Stimulated activated CD8-positive, alpha-beta memory T cell treated with anti-CD3 and anti-CD28 coated beads, Interleukin-7, amount 100 ng/mL, for 1 hour (primary cell): ENCODE measurements around the gene BAIAP2.
"Not testable (repeated sequence)": the region's sequence is repeated elsewhere in the genome, so short reads cannot be mapped to it uniquely, and the experiment has no call there.

ENCODE experiments used
- DNase-seq, 2 donors: peaks; one replicate each; pipeline ENCODE4 v3.0.0-alpha.2; 2020; ENCODE audit warnings: low read depth in 2 of 2

The BAIAP2 gene

DNA sequence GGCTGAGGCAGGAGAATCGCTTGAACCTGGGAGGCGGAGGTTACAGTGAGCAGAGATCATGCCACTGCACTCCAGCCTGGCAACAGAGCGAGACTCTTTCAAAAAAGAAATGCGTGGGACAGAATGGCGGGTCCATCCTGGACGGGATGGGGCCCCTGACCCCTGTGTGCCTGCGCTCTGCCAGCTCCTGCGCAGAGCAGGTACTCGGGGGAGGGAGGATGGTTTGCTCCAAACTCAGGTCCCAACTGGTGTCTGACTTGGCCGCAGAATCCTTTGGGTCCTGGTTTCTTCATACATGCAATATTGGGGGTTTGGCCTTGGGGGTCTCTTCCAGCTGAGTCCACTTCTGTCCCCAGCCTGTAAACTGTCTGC is 33.0 kb upstream of the BAIAP2 start:
- DNase-seq: no peak

DNA sequence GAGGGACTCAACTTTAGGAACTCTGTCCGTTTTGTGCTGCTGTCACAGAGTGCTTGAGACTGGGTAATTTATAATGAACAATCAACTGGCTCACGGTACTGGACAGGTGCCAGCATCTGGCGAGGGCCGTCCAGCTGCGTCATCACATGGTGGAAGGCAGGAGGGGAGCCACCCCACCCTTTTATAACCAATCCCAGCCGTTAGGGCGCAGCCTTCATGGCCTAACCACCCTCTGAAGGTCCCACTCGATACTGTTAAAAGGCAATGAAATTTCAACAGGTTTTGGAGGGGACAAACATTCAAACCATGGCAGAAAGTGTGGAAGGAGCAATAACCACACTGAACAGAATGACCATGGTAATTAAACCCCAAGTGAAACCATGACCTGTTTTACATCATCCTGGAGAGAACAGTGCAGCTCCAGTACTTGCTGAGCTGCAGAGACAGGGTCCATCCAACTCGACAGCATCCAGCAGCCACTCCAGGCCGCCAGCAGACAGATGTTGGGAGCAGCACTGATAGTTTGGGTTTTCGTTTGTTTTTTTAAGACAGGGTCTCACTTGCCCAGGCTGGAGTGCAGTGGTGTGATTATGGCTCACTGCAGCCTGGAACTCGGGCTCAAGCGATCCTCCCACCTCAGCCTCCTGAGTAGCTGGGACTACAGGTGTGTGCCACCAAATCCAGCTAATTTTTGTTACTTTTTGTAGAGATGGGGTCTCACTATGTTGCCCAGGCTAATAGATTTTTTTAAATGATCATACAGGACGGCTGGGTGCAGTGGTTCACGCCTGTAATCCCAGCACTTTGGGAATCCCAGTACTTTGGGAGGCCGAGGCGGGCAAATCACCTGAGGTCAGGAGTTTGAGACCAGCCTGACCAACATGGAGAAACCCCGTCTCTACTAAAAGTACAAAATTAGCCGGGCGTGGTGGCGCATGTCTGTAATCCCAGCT is 32.3 kb upstream of the BAIAP2 start:
- no peak for DNase-seq

DNA sequence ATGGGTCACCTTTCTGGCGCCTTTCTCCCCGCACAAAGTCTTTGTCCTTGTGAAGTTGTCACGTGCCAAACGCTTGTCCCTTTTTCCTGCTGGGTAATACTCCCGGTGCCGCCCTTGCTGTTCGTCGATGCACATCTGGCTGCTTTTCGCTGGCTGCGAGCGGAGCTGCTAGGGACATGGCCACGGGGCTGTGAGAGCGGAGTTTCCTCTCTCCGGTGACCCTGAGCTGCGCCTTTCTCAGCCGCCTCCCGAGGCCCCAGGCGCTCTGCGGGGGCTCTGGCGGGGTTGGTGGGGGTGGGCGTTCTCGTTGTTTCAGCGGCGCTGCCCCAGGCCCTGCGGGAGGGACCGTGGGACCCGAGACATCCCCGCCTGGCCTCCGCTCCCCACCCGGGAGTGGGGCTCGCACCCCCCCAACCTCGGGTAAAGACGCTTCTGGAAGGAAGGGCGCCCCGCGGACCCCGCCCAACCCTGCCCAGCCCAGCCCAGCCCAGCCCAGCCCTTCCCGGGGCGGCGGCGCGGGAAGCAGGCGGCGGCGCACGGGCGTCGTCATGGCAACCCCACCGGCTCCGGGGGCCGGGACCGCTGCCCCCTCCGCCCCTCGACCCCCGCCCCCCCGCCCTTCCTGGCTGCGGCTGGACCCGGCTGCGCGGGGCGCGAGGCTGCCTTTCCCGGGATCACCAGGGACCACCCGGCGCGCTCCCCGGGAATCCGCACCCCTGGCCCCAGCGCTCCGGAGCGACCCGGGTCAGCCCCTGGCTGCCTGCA is 31.1 kb upstream of the BAIAP2 start:
- no peak for DNase-seq

DNA sequence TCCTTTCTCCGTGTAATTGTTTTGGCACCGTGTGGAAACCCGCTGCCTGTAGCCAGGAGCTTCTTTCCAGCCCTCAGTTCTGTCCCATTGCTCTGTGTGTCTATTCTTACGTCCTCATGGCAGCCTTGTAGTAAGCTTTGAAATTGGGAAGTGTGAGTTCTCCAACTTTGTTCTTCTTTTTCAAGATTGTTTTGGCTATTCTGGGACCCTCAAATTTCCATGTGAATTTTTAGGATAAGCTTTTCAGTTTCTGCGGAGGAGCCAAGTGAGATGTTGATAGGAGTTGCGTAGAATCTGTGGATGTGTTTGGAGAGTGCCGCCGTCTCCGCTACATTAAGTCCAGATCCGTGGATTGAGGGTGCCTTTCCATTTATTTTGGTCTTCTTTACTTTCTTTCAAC is 28.1 kb upstream of the BAIAP2 start:
- no peak for DNase-seq

DNA sequence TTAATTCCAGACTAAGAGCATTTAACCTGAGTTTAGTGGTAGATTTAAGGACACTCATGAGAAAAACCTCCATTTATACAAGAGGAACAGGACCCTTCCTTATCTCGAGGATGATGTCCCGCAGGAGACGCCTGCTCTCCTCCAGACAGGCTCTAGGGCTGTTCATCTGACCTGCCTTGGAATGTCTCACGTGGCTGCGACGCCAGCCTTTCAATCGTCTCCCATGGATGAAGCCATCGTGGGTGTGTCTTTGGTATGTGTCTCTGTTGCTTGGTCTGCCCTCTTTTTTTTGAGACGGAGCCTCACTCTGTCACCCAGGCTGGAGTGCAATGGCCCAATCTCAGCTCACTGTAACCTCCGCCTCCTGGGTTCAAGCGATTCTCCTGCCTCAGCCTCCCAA is 26.8 kb upstream of the BAIAP2 start:
- no peak for DNase-seq

DNA sequence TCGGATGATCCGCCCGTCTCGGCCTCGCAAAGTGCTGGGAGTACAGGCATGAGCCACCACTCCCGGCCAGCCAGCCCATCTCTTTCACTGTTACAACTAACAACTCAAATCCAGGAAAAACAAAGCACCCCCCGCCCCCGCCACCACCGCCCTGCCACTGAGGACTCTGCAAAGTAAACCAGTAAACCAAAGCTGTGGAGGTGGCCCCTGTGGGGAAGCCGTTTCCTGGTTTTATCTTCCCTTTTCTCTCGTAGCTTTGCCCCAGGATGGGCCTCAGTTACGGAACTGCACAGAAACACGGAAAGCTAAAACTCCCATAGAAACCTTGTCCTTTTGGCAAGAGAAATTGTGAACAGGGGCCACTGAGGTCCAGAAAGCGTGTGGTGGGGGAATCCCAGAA is 25.8 kb upstream of the BAIAP2 start:
- DNase-seq: no peak

DNA sequence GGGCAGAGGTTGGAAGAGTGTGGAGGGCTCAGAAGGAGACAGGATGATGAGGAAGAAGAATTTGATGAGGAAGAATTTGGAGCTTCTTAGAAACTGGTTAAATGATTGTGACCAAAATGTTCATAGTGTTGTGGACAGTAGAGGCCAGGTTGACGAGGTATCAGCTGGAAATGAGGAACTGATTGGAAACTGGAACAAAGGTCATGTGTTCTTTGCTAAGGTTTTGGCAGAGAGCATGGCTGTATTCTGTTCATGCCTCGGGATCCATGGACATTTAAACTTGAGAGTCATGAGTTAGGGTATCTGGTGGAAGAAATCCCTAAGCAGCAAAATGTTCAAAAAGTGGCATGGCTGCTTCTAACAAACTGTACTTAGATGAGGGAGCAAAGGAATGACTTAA is 24.0 kb upstream of the BAIAP2 start:
- no peak for DNase-seq

DNA sequence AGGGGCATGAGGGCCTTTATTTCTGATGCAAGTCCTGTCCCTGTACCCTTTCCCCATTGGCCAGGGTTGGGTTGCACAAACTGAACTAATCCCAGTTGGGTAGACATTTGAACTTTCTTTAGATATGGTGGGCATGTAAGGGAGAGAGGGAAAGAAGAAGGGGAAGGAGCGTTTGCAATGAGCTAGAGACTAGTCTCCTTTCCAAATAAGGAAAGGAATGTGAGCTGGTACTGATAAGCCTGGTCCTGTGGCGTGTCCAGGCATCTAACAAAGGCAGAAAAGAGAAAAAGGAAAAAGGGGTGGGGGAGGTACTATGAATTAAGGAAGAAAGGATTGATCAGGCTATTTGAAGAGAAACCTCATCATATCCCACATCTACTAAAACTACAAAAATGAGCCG is 23.0 kb upstream of the BAIAP2 start:
- no peak for DNase-seq

DNA sequence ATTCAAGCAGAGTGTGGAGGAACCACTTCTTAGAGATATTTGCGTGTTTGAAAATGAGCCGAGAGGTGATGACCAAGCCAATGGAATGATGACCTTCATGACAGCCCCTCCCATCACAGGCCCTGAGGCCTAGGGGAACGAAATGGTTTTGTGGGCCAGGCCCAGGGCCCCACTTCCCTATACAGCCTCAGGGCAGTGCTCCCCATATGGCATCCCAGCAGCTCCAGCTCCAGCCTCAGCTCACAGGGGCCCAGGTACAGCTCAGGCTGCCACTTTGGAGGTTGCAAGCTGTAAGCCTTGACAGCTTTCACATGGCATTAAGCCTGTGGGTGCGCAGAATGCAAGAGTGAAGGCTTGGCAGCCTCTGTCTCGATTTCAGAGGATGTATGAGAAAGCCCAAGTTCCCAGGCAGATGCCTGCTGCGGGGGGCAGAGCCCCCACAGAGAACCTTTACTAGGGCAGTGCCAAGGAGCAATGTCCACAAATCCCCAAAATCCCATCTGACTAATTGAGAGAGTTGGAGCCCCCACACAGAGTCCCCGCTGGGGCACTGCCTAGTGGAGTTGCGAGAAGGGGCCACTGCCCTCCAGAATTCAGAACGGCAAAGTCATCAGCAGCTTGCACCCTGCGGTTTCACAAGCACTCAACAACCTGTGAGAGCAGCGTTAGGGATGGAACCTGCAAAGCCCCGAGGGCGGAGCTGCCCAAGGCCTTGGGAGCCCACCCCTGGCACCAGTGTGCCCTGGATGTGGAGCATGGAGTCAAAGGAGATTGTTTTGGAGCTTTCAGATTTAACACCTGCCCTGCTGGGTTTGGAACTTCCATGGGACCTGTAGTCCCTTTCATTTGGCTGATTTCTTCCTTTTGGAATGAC is 22.1 kb upstream of the BAIAP2 start:
- DNase-seq: no peak

DNA sequence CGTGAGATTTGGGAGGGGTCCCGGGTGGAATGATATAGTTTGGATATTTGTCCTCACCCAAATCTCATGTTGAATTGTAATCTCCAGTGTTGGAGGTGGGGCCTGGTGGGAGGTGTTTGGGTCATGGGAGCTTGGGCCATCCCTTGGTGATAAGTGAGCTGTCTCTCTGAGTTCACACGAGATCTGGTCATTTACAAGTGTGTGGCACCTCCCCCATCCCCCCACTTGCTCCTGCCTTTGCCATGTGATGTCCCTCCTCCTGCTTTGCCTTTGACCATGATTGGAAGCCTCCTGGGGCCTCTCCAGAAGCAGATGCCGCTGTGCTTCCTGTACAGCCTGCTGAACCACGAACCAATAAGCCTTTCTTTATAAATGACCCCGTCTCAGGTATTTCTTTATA is 21.3 kb upstream of the BAIAP2 start:
- DNase-seq: no peak

DNA sequence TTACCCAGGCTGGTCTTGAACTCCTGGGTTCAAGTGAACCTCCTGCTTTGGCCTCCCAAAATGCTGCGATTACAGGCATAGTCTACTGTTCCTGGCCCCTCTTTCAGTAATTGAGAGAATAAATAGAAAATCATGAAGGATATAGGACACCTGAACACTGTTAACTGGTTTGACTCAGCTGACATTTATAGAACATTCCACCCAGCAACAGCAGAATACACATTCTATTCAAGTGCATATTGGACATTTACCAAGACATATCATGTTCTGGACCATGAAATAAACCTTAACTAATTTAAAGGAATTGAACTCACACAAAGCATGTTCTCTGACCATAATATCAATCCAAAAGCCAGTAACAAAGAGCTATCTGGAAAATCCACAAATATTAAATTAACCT is 19.8 kb upstream of the BAIAP2 start:
- DNase-seq: no peak

DNA sequence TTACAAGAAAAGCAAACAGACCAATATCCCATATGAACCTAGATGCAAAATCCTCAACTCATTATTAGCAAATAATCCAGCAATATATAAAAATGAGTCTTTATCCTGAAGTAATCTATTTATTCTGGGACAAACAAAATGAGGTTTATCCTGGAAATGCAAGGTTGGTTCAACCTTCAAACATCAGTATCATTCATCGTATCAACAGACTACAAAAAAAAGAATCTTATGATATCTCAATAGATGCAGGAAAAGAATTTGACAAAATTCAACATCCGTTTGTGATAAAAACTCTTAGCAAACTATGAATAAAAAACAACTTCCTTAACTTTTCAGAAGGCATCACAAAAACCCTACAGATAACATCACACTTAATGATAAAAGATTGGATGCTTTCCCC is 18.4 kb upstream of the BAIAP2 start:
- no peak for DNase-seq

DNA sequence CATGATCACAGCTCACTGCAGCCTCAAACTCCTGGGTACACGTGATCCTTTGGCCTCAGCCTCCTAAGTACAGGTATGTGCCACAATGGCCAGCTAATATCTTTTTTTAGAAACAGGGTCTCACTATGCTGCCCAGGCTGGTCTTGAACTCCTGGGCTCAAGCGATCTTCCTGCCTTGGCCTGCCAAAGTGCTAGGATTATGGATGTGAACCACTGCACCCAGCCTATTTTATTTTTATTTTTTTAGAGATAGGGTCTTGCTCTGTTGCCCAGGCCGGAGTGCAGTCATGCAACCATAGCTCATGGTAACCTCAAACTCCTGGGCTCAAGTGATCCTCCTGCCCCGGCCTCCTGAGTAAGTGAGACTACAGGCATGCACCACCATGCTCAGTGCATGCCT is 17.6 kb upstream of the BAIAP2 start:
- not testable (repeated sequence) for DNase-seq

DNA sequence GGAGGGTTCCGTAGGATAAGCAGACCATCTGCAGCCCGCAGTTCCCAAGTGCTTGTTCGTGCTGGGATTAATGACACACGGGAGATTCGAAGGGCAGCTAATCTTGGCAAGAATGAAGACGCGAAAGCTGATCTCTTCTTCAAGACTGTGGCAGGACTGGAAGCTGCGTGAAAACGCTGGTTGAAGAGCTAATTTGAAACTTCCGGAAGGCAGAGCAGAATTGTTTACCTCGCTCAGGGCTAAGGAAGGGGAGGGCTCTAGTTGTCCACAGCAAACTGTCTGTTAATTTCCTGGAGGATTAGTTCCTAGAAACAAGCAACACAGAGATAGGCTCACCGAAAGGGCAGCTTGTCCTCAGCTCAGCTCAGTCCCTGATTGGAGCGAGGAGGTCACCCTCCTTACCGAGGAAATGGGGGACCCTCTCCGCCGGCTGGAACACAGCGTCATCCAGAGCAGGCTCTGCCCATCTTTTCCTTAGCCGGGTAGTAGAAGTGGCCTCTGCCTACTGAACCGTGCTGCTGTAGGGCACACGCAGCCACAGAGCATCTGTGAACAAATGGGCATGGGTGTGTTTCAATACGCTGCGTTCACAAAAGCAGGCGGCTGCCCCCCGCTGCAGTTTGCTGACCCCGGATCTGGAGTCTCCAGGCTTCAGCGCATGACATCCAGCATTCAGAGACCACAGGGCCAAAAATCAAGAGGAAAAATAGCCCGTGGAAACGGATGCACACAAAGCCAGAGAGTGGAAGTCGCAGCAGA is 16.7 kb upstream of the BAIAP2 start:
- DNase-seq: no peak

DNA sequence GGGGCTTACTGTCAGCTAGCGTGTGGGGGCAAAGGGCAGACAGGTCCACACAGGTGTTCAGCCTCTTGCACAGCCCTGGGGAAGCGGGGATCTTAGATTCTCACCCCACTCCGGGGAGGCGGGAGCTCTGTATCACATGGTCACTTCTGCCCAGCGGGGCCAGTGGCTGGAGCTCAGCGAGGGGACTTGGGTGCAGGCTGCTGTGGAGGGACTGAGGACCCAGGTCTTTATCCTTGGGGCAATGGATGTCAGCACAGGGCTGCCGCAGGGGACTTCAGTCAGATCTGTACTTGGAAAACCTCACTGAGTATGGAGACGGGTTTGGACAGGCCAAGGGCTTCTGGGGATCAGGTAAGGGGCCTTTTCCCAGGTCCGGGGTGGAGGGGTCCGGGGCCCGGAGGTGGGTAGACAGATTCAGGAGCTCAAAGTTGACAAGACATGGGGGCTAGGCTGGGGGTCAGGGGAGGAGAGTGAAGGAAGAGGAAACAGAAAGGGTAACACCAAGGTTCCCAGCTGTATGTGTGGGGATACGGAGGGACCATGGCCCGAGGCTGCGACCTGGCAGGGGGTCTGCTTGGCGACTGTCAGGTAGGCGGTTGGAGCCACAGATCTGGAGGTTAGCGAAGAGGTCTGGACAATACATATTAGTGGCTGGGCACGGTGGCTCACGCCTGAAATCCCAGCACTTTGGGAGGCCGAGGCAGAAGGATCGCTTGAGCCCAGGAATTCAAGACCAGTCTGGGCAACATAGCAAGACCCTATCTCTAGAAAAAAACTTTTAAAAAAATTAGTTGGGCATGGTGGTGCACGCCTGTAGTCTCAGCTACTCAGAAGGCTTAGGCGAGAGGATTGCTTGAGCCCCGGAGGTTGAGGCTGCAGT is 15.1 kb upstream of the BAIAP2 start:
- DNase-seq: no peak

DNA sequence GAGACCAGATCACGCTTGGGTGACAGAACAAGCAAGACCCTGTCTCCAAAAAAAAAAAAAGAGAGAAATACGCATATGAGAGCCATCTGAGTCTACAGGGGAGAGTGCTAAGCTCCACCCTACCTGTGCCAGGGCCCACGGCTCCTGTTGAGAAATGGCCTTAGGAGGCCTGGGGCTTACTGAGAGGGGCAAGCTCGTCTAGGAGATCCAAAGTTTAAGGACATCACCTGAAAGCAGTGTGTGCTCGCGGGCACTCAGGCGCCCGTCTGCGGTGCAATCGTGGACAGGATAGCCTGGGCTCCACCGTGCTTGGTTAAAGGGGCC is 14.5 kb upstream of the BAIAP2 start:
- no peak for DNase-seq

DNA sequence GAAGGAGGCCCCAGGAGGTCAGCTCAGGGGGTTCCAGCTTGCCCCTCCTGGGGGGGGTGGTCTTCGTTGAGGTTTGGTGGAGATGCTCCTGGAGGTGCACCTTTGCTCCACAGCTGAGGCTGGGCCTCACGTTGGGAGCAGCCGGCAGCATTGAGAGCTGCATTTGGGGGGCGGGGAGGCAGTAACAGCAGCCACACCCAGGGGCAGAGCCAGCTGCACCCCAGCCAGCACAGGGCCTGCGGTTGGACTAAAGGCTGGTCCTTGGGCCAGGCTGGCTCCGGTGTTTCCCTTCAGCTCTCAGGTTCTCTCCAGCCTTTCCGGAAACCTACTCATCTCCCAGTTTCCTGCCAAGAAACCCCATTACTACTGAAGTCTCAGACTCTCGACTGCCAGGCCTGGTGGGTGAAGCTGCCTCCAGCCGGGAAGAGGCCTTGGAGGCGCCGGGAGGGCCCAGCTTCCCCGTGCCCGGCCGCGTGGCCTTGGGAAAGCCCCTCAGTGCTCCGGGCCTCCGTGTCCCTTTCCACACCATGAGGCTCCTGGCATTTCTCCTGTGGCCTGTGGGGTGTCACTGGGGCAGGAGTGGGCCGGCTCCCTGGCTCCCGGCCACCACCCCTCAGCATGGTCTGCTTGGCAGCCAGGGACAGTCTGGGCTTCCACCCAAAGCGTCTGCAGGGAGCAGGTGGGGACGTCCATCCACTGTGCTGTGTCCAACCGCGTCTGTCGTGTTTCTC is 14.0 kb upstream of the BAIAP2 start:
- no peak for DNase-seq

DNA sequence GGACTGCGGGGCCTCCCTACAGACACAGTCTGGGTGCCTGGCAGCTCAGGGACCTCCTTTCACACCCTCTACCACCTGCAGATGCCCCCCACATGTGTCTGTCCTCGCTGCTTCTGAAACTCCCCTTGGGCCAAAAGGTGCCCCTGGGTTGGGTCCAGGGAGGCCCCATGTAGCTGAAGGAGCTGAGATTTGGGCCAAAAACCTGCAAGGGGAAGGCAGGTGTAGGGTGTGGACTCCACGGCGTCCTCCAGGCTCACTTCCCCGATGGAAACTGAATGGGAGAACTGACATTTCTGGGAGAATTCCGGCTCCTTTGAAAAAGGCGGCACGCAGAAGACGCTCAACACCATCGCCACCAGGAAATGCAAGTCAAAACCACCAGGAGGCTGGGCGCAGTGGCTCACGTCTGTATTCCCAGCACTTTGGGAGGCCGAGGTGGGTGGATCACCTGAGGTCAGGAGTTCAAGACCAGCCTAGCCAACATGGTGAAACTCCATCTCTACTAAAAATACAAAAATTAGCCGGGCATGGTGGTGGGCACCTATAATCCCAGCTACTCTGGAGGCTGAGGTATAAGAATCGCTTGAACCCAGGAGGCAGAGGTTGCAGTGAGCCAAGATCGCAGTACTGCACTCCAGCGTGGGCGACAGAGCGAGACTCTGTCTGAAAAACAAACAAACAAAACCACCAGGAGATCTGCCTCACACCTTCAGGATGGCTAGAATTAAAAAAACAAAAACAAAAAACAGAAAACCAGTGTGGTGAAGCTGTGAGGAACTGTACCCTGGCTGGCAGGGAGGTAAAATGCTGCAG is 13.2 kb upstream of the BAIAP2 start:
- DNase-seq: no peak

DNA sequence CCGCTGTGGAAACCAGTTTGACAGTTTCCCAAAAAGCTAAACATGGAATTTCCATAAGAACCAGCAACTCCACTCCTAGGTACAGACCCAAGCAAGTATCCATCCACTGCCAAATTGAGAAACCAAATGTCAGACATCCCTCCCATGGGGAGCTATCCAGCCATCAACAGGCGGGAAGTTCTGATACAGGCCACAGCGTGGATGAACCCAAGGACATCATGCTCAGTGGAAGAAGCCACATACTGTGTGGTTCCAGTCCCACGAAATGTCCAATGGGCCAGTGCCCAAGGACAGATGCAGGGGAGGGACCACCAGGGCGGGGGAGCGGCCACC is 12.6 kb upstream of the BAIAP2 start:
- DNase-seq: no peak
